Fibroblast of lung (primary cell): ENCODE measurements around the gene PRKACG. TPM values are rescaled to one million over a fixed set of nuclear protein-coding genes. Genes with fewer than 3 reads are reported as not detected.

Source experiments
- DNase-seq, 2 donors: peaks; one replicate each; pipeline versions ENCODE4 v3.0.0 to v3.0.0-alpha.2; 2010; ENCODE audit warnings: low read depth in 2 of 2
- H2AFZ ChIP-seq: 2 replicates; pipeline ENCODE4 v1.5.1; 2012; ENCODE audit warnings: low read length, control low read depth, inconsistent platforms
- H3K27ac ChIP-seq: 2 replicates; pipeline ENCODE4 v1.5.1; 2011; ENCODE audit warnings: low read length, control low read depth; ENCODE audit not compliant: insufficient read depth
- H3K27me3 ChIP-seq: 2 replicates; pipeline ENCODE4 v1.5.1; 2011; ENCODE audit warnings: mild to moderate bottlenecking, low read length; ENCODE audit not compliant: control insufficient read depth, insufficient read depth
- H3K36me3 ChIP-seq: 2 replicates; pipeline ENCODE4 v1.5.1; 2011; ENCODE audit warnings: low read length; ENCODE audit not compliant: control insufficient read depth, insufficient read depth
- H3K4me1 ChIP-seq: 2 replicates; pipeline ENCODE4 v1.5.1; 2011; ENCODE audit warnings: low read length; ENCODE audit not compliant: control insufficient read depth, insufficient read depth; ENCODE audit errors: extremely low read depth
- H3K4me2 ChIP-seq: 2 replicates; pipeline ENCODE4 v1.5.1; 2011; ENCODE audit warnings: low read length, control low read depth; ENCODE audit not compliant: insufficient read depth; ENCODE audit errors: extremely low read depth
- H3K4me3 ChIP-seq, 4 experiments: fragments of 200-600 bp in 1 of 4; sonication (generic) in 1 of 4; replicated peaks in 1 of 4; 2 replicates each; pipeline ENCODE4 v1.5.1; 2011 to 2016; ENCODE audit warnings: low read length in 4 of 4, low read depth in 3 of 4, mild to moderate bottlenecking in 3 of 4, control low read depth in 2 of 4, inconsistent platforms in 1 of 4, mixed read lengths in 1 of 4; ENCODE audit not compliant: insufficient read depth in 1 of 4; ENCODE audit errors: control extremely low read depth in 1 of 4
- H3K79me2 ChIP-seq: 2 replicates; pipeline ENCODE4 v1.5.1; 2012; ENCODE audit warnings: mild to moderate bottlenecking, low read length, inconsistent platforms; ENCODE audit not compliant: control insufficient read depth, insufficient read depth
- H3K9ac ChIP-seq: 2 replicates; pipeline ENCODE4 v1.5.1; 2011; ENCODE audit warnings: mild to moderate bottlenecking, low read length, control low read depth; ENCODE audit not compliant: insufficient read depth
- H3K9me3 ChIP-seq: 2 replicates; pipeline ENCODE4 v1.5.1; 2012; ENCODE audit warnings: low read depth, low read length; ENCODE audit not compliant: control insufficient read depth, insufficient read depth
- H4K20me1 ChIP-seq: 2 replicates; pipeline ENCODE4 v1.5.1; 2011; ENCODE audit warnings: low read length; ENCODE audit not compliant: control insufficient read depth, insufficient read depth; ENCODE audit errors: extremely low read depth
- EZH2 ChIP-seq: IDR thresholded peaks from 2 replicates; pipeline ENCODE4 v1.5.1; 2012; ENCODE audit warnings: low read length, control low read depth, mild to moderate bottlenecking; ENCODE audit errors: missing control alignments
- polyA plus RNA-seq, 2 donors: library from polyadenylated mRNA; depleted of rRNA in 1 of 2; stranded (reverse) in 1 of 2; unstranded in 1 of 2; fragments of >200 nt; gene quantifications; 2 replicates each; pipeline ENCODE4 v1.2.1, GENCODE V29; 2011 to 2012; ENCODE audit warnings: missing spikeins in 1 of 2
- total RNA-seq: library from RNA; depleted of rRNA; stranded (reverse); fragments of >200 nt; gene quantifications from 2 replicates; pipeline ENCODE4 v1.2.1, GENCODE V29; 2014
- TF ChIP-seq, protein P1 (sequence below), 2 donors: IDR thresholded peaks in 1 of 2; conservative IDR thresholded peaks in 1 of 2; 1 replicate in 1 of 2; 2 replicates in 1 of 2; pipeline ENCODE4 v1.5.1; 2011 to 2012; ENCODE audit warnings: low read length in 2 of 2, control low read depth in 1 of 2, inconsistent platforms in 1 of 2, low read depth in 1 of 2, mild to moderate bottlenecking in 1 of 2

Gene PRKACG
- total and polyA plus RNA-seq, 2 donors (not counting 1 experiment from before 2014, with no cell fraction given) = not detected

- Histone ChIP-seq H3K4me1 (no peaks in the 10 kb centered on the region), H3K4me2 (no peak overlapping the region), H3K79me2 (no peaks in the 10 kb centered on the region), H3K4me3 (no peak overlapping the region), H2AFZ (no peak overlapping the region), H3K27ac (no peak overlapping the region), H3K27me3 (no peaks in the 10 kb centered on the region), H4K20me1 (no peaks in the 10 kb centered on the region), H3K9me3 (no peaks in the 10 kb centered on the region), H3K36me3 (no peaks in the 10 kb centered on the region), H3K9ac (no peak overlapping the region)
- TF ChIP-seq EZH2 = no peak
- TF ChIP-seq, protein P1, sequence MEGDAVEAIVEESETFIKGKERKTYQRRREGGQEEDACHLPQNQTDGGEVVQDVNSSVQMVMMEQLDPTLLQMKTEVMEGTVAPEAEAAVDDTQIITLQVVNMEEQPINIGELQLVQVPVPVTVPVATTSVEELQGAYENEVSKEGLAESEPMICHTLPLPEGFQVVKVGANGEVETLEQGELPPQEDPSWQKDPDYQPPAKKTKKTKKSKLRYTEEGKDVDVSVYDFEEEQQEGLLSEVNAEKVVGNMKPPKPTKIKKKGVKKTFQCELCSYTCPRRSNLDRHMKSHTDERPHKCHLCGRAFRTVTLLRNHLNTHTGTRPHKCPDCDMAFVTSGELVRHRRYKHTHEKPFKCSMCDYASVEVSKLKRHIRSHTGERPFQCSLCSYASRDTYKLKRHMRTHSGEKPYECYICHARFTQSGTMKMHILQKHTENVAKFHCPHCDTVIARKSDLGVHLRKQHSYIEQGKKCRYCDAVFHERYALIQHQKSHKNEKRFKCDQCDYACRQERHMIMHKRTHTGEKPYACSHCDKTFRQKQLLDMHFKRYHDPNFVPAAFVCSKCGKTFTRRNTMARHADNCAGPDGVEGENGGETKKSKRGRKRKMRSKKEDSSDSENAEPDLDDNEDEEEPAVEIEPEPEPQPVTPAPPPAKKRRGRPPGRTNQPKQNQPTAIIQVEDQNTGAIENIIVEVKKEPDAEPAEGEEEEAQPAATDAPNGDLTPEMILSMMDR (conservative IDR thresholded peaks at IDR 0.05 in 1 of 2, IDR thresholded peaks at IDR 0.05 in 1 of 2; ENCODE audit: low read depth in 1 of 2, low read length in 2 of 2) = no peak
- no peak for DNase-seq
Measured at GRCh38 chr9:69016191-69017096, 2.5 kb upstream of the PRKACG start.

DNA sequence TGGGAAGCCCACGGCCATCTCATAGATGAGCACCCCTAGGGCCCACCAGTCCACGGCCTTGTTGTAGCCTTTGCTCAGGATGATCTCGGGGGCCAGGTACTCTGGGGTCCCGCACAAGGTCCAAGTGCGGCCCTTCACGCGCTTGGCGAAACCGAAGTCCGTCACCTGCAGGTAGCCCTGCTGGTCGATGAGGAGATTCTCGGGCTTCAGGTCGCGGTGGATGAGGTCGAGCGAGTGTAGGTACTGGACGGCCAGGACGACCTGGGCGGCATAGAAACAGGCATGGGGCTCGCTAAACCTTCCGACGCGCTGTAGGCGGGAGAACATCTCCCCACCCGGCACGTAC lies 558 bp downstream of the PRKACG start:
- H3K9me3 ChIP-seq = no peaks in the 10 kb centered on the region
- no peaks in the 10 kb centered on the region for H3K79me2 ChIP-seq
- H4K20me1 ChIP-seq = no peaks in the 10 kb centered on the region
- no peak overlapping the region for H3K27ac ChIP-seq
- DNase-seq = no peak
- H3K36me3 ChIP-seq = no peaks in the 10 kb centered on the region
- no peak for TF ChIP-seq EZH2
- TF ChIP-seq, protein P1 (conservative IDR thresholded peaks at IDR 0.05 in 1 of 2, IDR thresholded peaks at IDR 0.05 in 1 of 2; ENCODE audit: low read depth in 1 of 2, low read length in 2 of 2) = no peak
- H3K27me3 ChIP-seq = no peaks in the 10 kb centered on the region
- no peak overlapping the region for H3K4me3 ChIP-seq
- H3K4me1 ChIP-seq = no peaks in the 10 kb centered on the region
- H2AFZ ChIP-seq = no peak overlapping the region
- no peak overlapping the region for H3K9ac ChIP-seq
- no peak overlapping the region for H3K4me2 ChIP-seq

DNA sequence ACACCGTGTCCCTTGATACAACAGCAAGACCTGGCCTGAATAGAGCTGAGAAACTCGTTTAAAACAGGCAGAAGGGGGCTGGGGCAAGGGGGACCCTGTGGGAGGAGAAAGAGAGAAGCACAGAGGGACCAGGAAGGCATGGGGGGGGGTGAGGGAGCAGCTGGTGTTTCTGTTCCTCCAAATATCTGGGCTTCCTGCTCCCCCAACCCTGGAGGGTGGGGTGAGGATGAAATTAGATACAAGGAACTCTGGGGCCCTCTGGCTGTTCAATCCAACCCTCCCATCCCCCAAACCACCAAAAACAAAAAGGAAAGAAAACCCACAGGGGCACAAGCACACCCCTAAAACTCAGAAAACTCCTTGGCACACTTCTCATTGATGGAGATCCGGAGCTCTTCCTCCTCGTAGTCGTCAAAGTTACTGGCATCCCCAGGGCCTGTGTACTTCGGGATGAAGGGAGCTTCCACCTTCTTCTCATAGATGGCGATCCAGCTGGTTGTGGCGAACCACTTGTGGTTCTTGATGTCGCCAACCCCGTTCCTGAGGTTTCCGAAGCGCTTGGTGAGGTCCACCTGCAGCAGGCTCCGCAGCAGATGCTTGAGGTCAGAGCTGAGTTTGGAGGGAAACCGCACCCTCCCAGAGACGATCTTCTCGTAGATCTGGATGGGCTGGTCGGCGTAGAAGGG lies 1.1 kb downstream of the PRKACG start:
- no peak overlapping the region for H3K27ac ChIP-seq
- no peak for DNase-seq
- no peak overlapping the region for H2AFZ ChIP-seq
- TF ChIP-seq EZH2 = no peak
- H3K27me3 ChIP-seq = no peaks in the 10 kb centered on the region
- no peaks in the 10 kb centered on the region for H3K9me3 ChIP-seq
- H3K4me2 ChIP-seq = no peak overlapping the region
- H3K36me3 ChIP-seq = no peaks in the 10 kb centered on the region
- no peak overlapping the region for H3K9ac ChIP-seq
- H3K4me1 ChIP-seq = no peaks in the 10 kb centered on the region
- H4K20me1 ChIP-seq = no peaks in the 10 kb centered on the region
- no peaks in the 10 kb centered on the region for H3K79me2 ChIP-seq
- no peak overlapping the region for H3K4me3 ChIP-seq
